GM12801 (cell line): ENCODE results near the gene CCL27.

ENCODE experiments used
- TF ChIP-seq, protein P1 (sequence below): IDR thresholded peaks from one replicate; pipeline ENCODE4 v1.5.1; 2011; ENCODE audit warnings: control low read depth; ENCODE audit not compliant: insufficient read length; ENCODE audit errors: extremely low read depth

Gene CCL27

DNA sequence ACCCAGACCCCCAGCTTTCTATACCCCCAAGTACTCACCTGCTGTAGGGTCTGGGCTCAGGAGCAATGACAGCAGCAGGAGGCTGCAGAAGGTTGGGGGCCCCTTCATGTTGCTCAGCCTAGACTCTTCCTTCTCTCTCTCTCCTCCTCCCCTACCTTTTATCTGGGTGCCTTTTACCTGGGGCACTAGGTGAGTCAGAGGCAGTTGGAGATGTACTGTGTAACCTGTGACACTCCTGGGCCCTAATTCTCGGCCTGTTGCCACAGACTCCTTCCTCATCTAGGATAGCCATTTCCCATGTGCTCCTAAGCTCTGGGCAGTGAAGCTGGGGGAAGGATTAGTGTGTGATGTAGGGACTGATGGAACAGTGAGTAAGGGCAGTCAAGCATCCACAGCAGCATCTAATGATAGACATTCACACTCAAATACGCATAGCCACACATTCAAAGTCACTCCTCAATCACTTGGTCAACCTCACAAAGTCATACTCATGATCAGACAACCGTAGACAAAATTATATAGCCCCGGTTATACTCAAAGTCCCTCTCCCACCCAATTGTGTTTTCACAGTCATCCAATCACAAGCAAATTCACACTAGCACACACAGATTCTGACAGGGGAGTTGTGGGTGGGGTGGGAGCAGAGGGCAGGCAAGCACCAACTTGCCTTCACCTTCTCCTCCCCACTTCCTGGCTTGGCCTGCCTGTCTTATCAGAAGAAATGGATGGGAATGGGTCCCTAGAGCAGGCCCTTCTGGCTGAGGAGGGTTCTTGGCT is at the start of gene CCL27:
Gene CCL27 (minus strand): TSS at position 132 of the 777 bp plus-strand sequence. CDS start 24 bp downstream, at position 108.
- TF ChIP-seq, protein P1, sequence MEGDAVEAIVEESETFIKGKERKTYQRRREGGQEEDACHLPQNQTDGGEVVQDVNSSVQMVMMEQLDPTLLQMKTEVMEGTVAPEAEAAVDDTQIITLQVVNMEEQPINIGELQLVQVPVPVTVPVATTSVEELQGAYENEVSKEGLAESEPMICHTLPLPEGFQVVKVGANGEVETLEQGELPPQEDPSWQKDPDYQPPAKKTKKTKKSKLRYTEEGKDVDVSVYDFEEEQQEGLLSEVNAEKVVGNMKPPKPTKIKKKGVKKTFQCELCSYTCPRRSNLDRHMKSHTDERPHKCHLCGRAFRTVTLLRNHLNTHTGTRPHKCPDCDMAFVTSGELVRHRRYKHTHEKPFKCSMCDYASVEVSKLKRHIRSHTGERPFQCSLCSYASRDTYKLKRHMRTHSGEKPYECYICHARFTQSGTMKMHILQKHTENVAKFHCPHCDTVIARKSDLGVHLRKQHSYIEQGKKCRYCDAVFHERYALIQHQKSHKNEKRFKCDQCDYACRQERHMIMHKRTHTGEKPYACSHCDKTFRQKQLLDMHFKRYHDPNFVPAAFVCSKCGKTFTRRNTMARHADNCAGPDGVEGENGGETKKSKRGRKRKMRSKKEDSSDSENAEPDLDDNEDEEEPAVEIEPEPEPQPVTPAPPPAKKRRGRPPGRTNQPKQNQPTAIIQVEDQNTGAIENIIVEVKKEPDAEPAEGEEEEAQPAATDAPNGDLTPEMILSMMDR: no peak

GRCh38 chr9:34712140-34712539 is 49.7 kb upstream of the CCL27 start:
- TF ChIP-seq, protein P1: no peak

DNA sequence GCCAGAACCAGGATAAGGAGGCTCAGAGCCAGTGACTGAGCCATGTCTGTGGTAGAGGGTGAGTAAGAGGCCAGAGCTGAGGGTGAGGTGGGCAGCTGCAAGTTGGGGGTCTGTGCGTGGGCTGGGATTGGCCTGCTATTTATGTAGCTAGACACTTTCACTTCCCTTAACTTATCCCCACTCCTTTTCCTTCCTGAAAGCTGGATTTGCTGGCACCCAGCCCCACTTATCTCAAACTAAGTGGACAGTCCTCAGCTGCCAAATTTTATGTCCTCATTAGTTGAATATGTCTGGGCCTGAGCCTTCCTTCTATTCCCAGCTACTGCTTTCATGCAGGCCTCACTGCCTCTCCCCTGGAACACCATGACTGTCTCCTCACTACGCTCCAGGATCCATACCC is 47.6 kb upstream of the CCL27 start, which contains the start of gene CCL21:
Gene CCL21 (minus strand): TSS at position 114 of the 400 bp plus-strand sequence. CDS start 70 bp downstream, at position 44.
- TF ChIP-seq, protein P1: no peak

- TF ChIP-seq, protein P1: no peak
Observed at GRCh38 chr9:34709196-34709978, 46.9 kb upstream of the CCL27 start.

DNA sequence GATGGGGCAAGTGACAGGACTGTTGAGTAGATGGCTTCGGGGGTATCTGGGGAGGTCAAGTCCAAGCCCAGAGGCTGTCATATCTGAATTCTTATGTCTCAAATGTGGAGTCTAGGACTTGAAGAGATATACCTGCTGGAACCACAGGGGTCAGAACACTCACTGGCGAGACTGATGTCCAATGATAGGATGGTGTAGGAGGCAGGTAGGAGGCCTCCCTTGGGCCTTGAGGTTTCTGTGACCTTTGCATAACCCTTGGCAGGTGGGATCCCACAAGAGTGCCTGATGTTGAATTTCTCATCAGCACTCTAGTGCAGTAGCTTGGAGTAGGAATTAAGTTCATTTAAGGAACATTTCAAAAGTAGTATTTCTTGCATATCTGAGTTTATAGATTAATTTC is 44.7 kb upstream of the CCL27 start:
- TF ChIP-seq, protein P1: no peak

- TF ChIP-seq, protein P1: no peak
Observed at GRCh38 chr9:34701769-34702736, 39.6 kb upstream of the CCL27 start.
